OCI-LY7 (cell line): Measurements from ENCODE around the gene FSHR. TPM values are rescaled to one million over a fixed set of nuclear protein-coding genes. Genes with fewer than 3 reads are reported as not detected.

Experiments used
- BruUV-seq: library from RNA; stranded (reverse); fragments of 400-500 nt; replicated peaks from 2 replicates; lab custom pipeline; 2021; lab: Mats Ljungman, UMichigan
- CTCF ChIA-PET: fragments of 300-600 bp; sonication (Branson Sonifier 250); formaldehyde crosslinking; loops from one replicate; lab custom pipeline; 2022; ENCODE audit warnings: antibody characterized with exemption; ENCODE audit not compliant: unreplicated experiment; lab: Charles Lee
- POLR2A ChIA-PET: fragments of 300-600 bp; sonication (Branson Sonifier 250); formaldehyde crosslinking; loops from one replicate; lab custom pipeline; 2022; ENCODE audit warnings: antibody characterized with exemption; lab: Charles Lee
- DNase-seq: peaks from one replicate; pipeline ENCODE4 v3.0.0-alpha.2; 2015; ENCODE audit warnings: low spot score
- H2AFZ ChIP-seq: fragments of 200-600 bp; sonication (generic), shearing (Covaris generic); 2 replicates; pipeline ENCODE4 v1.6.1; 2014; ENCODE audit warnings: mild to moderate bottlenecking, antibody characterized with exemption, low read length, moderate library complexity
- H3K27ac ChIP-seq: fragments of 200-600 bp; sonication (generic); 2 replicates; pipeline ENCODE4 v1.5.1; 2014; ENCODE audit warnings: mixed run types, low read depth, mild to moderate bottlenecking, moderate library complexity, low read length, inconsistent platforms; ENCODE audit not compliant: poor library complexity, severe bottlenecking
- H3K36me3 ChIP-seq: fragments of 200-600 bp; sonication (generic); 2 replicates; pipeline ENCODE4 v1.6.1; 2014; ENCODE audit warnings: mild to moderate bottlenecking, antibody characterized with exemption, low read length, moderate library complexity, mixed read lengths; ENCODE audit not compliant: insufficient read depth
- H3K4me1 ChIP-seq: fragments of 200-600 bp; sonication (generic); 2 replicates; pipeline ENCODE4 v1.5.1; 2014; ENCODE audit warnings: mild to moderate bottlenecking, low read length; ENCODE audit not compliant: insufficient read depth, poor library complexity, severe bottlenecking
- H3K4me2 ChIP-seq: fragments of 200-600 bp; sonication (generic); 2 replicates; pipeline ENCODE4 v1.6.1; 2014; ENCODE audit warnings: mild to moderate bottlenecking, low read length
- H3K4me3 ChIP-seq: fragments of 200-600 bp; sonication (generic); 2 replicates; pipeline ENCODE4 v1.5.1; 2014; ENCODE audit warnings: mild to moderate bottlenecking, low read depth, low read length; ENCODE audit not compliant: poor library complexity, severe bottlenecking
- H3K79me2 ChIP-seq: fragments of 200-600 bp; sonication (generic); 2 replicates; pipeline ENCODE4 v1.6.1; 2016; ENCODE audit warnings: low read depth, mild to moderate bottlenecking, low read length, moderate library complexity, mixed read lengths; ENCODE audit not compliant: insufficient read depth
- H3K9me2 ChIP-seq: fragments of 200-600 bp; sonication (generic); 2 replicates; pipeline ENCODE4 v1.6.1; 2016; ENCODE audit warnings: mild to moderate bottlenecking, low read length, mixed read lengths; ENCODE audit not compliant: insufficient read depth
- H3K9me3 ChIP-seq: fragments of 200-600 bp; sonication (generic); 2 replicates; pipeline ENCODE4 v1.6.1; 2014; ENCODE audit warnings: mild to moderate bottlenecking, mixed run types, low read length, mixed read lengths
- H4K20me1 ChIP-seq: fragments of 200-600 bp; sonication (generic); 2 replicates; pipeline ENCODE4 v1.6.1; 2014; ENCODE audit warnings: mild to moderate bottlenecking, antibody characterized with exemption, low read length, moderate library complexity, mixed read lengths; ENCODE audit not compliant: insufficient read depth
- EZH2phosphoT487 ChIP-seq: fragments of 200-600 bp; sonication (generic); IDR thresholded peaks from 2 replicates; pipeline ENCODE4 v1.6.1; 2018; ENCODE audit warnings: low read depth, borderline replicate concordance, mild to moderate bottlenecking, mixed run types, antibody characterized with exemption, low read length, moderate library complexity, mixed read lengths
- intact Hi-C: fragments of 100-400 bp; cut with micrococcal nuclease; formaldehyde crosslinking; loops from one replicate; pipeline ENCODE4 v1.10.0; 2022; ENCODE audit not compliant: unreplicated experiment
- total RNA-seq, 2 experiments: library from RNA; depleted of rRNA in 1 of 2; stranded (reverse); fragments of >200 nt in 1 of 2; shearing (Covaris generic) in 1 of 2; gene quantifications; 2 replicates each; pipeline ENCODE4 v1.2.3, GENCODE V29; 2014 to 2022
- TF ChIP-seq, protein P1 (sequence below): fragments of 200-600 bp; sonication (generic); conservative IDR thresholded peaks from 2 replicates; pipeline ENCODE4 v1.5.1; 2014; ENCODE audit warnings: mild to moderate bottlenecking, antibody characterized with exemption, low read length, moderate library complexity, mixed read lengths

The FSHR gene
- total RNA-seq, 2 experiments from 2014 or later: not detected

DNA sequence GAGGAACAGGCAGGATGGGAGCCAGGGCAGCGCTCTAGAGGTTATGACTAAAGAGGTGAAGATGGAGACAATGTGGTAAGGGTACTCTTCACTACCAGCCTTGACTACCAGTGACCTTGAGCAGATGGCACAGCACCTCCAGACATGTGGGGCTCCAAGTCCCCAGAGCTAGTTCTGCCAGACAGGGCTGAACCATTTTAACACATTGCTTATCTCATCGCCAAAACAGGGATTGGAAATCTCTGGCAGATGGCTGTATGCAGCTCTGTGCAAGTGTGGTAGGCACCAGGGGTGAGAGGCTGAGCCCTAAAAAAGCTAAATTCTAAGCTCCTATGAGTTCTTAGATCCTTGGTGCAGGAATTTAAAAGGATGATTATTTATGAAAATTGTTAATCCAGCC, 41.3 kb downstream of the FSHR start:
- H3K9me3 ChIP-seq: no peaks in the 10 kb centered on the region
- ChIA-PET POLR2A (no interaction called here), CTCF (no interaction called here)
- H3K4me3 ChIP-seq: no peak overlapping the region
- H2AFZ ChIP-seq: no peak overlapping the region
- intact Hi-C loops: no loop called here
- DNase-seq: no peak
- no peaks in the 10 kb centered on the region for H4K20me1 ChIP-seq
- no peak for TF ChIP-seq EZH2phosphoT487
- TF ChIP-seq, protein P1, sequence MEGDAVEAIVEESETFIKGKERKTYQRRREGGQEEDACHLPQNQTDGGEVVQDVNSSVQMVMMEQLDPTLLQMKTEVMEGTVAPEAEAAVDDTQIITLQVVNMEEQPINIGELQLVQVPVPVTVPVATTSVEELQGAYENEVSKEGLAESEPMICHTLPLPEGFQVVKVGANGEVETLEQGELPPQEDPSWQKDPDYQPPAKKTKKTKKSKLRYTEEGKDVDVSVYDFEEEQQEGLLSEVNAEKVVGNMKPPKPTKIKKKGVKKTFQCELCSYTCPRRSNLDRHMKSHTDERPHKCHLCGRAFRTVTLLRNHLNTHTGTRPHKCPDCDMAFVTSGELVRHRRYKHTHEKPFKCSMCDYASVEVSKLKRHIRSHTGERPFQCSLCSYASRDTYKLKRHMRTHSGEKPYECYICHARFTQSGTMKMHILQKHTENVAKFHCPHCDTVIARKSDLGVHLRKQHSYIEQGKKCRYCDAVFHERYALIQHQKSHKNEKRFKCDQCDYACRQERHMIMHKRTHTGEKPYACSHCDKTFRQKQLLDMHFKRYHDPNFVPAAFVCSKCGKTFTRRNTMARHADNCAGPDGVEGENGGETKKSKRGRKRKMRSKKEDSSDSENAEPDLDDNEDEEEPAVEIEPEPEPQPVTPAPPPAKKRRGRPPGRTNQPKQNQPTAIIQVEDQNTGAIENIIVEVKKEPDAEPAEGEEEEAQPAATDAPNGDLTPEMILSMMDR: no peak
- no peaks in the 10 kb centered on the region for H3K9me2 ChIP-seq
- H3K4me2 ChIP-seq: no peak overlapping the region
- H3K79me2 ChIP-seq: no peaks in the 10 kb centered on the region
- no TSS peak for BruUV-seq
- H3K4me1 ChIP-seq: no peaks in the 10 kb centered on the region
- no peaks in the 10 kb centered on the region for H3K36me3 ChIP-seq
- no peak overlapping the region for H3K27ac ChIP-seq

DNA sequence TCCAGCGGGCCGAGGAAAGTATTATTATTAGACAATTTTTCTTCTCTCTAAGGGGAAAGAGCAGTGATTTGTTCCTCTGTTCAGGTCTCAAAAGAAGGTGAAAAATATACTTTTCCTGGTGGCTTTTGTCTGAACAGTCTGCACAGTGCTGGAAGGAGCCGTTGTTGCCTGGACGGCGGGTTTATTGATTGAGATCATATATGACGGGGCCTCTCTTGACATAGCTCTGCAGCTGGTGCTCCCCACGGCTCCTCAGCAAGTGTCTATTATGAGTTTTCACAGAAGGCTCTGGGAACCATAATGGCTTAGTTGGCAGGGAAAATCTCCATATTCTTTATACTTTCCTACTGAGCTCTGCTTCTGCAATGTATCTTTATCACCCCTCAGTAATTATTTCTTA, 42.9 kb downstream of the FSHR start:
- CTCF ChIA-PET: no interaction called here
- no peaks in the 10 kb centered on the region for H3K79me2 ChIP-seq
- no peaks in the 10 kb centered on the region for H3K4me1 ChIP-seq
- intact Hi-C loops: no loop called here
- no peaks in the 10 kb centered on the region for H4K20me1 ChIP-seq
- no peak for TF ChIP-seq EZH2phosphoT487
- TF ChIP-seq, protein P1: no peak
- no peaks in the 10 kb centered on the region for H3K9me2 ChIP-seq
- no peak overlapping the region for H3K27ac ChIP-seq
- no peak overlapping the region for H3K4me2 ChIP-seq
- BruUV-seq: no TSS peak
- no peaks in the 10 kb centered on the region for H3K9me3 ChIP-seq
- POLR2A ChIA-PET: no interaction called here
- no peak overlapping the region for H2AFZ ChIP-seq
- H3K4me3 ChIP-seq: no peak overlapping the region
- no peaks in the 10 kb centered on the region for H3K36me3 ChIP-seq
- no peak for DNase-seq

DNA sequence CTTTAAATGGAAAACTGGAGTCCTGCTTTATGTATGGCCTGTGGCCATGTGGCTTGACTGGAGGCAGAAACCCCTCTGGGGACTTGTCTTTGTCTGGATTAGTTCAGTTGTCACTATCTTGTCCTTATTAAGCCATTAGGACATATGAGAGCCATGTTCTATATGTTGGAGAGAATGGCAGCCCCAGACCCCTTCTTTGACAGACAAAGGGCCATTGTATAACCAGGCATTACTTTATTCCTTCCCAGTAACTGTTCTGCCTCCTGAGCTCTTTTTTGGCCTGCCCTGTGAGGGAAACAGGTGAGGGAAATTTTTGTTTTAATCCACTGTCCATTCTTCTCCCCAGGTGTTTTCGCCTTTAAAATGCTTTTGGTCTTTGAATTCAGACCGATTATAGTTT, 43.3 kb downstream of the FSHR start:
- intact Hi-C loops: no loop called here
- no TSS peak for BruUV-seq

More for the DNA sequence above, 43.3 kb downstream of the FSHR start:
- Histone ChIP-seq H3K4me2 (no peak overlapping the region), H3K9me3 (no peaks in the 10 kb centered on the region), H3K36me3 (no peaks in the 10 kb centered on the region), H3K4me3 (no peak overlapping the region), H3K9me2 (no peaks in the 10 kb centered on the region), H3K27ac (no peak overlapping the region), H4K20me1 (no peaks in the 10 kb centered on the region), H3K79me2 (no peaks in the 10 kb centered on the region), H2AFZ (no peak overlapping the region), H3K4me1 (no peaks in the 10 kb centered on the region)
- no peak for DNase-seq
- ChIA-PET POLR2A (no interaction called here), CTCF (no interaction called here)
- TF ChIP-seq EZH2phosphoT487: no peak
- TF ChIP-seq, protein P1: no peak
